ENCODE data around the gene HERPUD1. TPM values are rescaled to one million over a fixed set of nuclear protein-coding genes. Genes with fewer than 3 reads are reported as not detected.

Gene HERPUD1
- total and polyA plus RNA-seq, 2 of the 13 experiments (the other 11 are each of a cell fraction or from before 2014, with no cell fraction given) = 96.2 to 323 TPM

- no peak for TF ChIP-seq ZNF569 (CRISPR knock-in tag; IDR thresholded peaks at IDR 0.05; ENCODE audit: borderline replicate concordance)
- TF ChIP-seq ZBTB33 (CRISPR knock-in tag; IDR thresholded peaks at IDR 0.05) = no peak
- TF ChIP-seq ETV6 (CRISPR knock-in tag; conservative IDR thresholded peaks at IDR 0.05) = no peak
- no peak for TF ChIP-seq ZNF879 (CRISPR knock-in tag; IDR thresholded peaks at IDR 0.05)
- no peak for TF ChIP-seq MTF1 (CRISPR knock-in tag; IDR thresholded peaks at IDR 0.05)
- no peak for TF ChIP-seq LRRFIP1 (CRISPR knock-in tag; conservative IDR thresholded peaks at IDR 0.05)
- peak; percentile 48 for TF ChIP-seq MED1 (CRISPR knock-in tag; IDR thresholded peaks at IDR 0.05)
- peak; percentile 63; the same call in 1 of the 2 replicates for TF ChIP-seq ZNF224 (CRISPR knock-in tag; IDR thresholded peaks at IDR 0.05)
- no peak for TF ChIP-seq NR2F1 (CRISPR knock-in tag; IDR thresholded peaks at IDR 0.05)
- no peak for TF ChIP-seq NFAT5 (CRISPR knock-in tag; IDR thresholded peaks at IDR 0.05)
- TF ChIP-seq ARID3A (IDR thresholded peaks at IDR 0.05; ENCODE audit: low read depth, low read length) = no peak
- no peak for TF ChIP-seq MBNL3 (CRISPR knock-in tag; conservative IDR thresholded peaks at IDR 0.05)
- TF ChIP-seq SCMH1 (CRISPR knock-in tag; IDR thresholded peaks at IDR 0.05; ENCODE audit: borderline replicate concordance) = peak; percentile 38; the same call in 1 of the 2 replicates
- peak; percentile 65; the same call in 1 of the 2 replicates for TF ChIP-seq SMAD9 (CRISPR knock-in tag; IDR thresholded peaks at IDR 0.05)
- TF ChIP-seq ZNF296 (CRISPR knock-in tag; conservative IDR thresholded peaks at IDR 0.05) = peak; percentile 88; the same call in 1 of the 2 replicates
- no peak for TF ChIP-seq ZNF83 (CRISPR knock-in tag; IDR thresholded peaks at IDR 0.05; ENCODE audit: borderline replicate concordance)
- no peak for TF ChIP-seq ZBTB7A (CRISPR knock-in tag; IDR thresholded peaks at IDR 0.05)
Measured at GRCh38 chr16:56988948-56989945, 57.3 kb downstream of the HERPUD1 start, which contains the start of gene NLRC5 (continued).
